GM21717 (cell line): ENCODE results near the gene FLOT1.

Experiments
- ATAC-seq: cut with Tn5 transposase; IDR thresholded peaks from one replicate; pipeline ENCODE4 v1.9.1; 2021; ENCODE audit warnings: mild to moderate bottlenecking, moderate library complexity; ENCODE audit not compliant: unreplicated experiment

Gene FLOT1

GRCh38 chr6:30747902-30748769, 5.6 kb upstream of the FLOT1 start:
- no peak for ATAC-seq

- no peak for ATAC-seq
Measured at GRCh38 chr6:30747300-30747687, 4.8 kb upstream of the FLOT1 start.

GRCh38 chr6:30744054-30744805, 1.7 kb upstream of the FLOT1 start, which contains the start of gene IER3:
Gene IER3 (minus strand): TSS chr6:30744547. CDS start chr6:30744518, 29 bp downstream.
- no peak for ATAC-seq

- ATAC-seq = no peak
Measured at GRCh38 chr6:30743099-30744053, 889 bp upstream of the FLOT1 start.

- ATAC-seq = no peak
Measured at GRCh38 chr6:30741789-30742315, 635 bp downstream of the FLOT1 start.

GRCh38 chr6:30741063-30741779, 1.3 kb downstream of the FLOT1 start:
- ATAC-seq = no peak

- ATAC-seq = no peak
Measured at GRCh38 chr6:30740540-30740870, 2.0 kb downstream of the FLOT1 start.

- ATAC-seq = no peak
Measured at GRCh38 chr6:30738532-30738931, 4.0 kb downstream of the FLOT1 start.

- ATAC-seq = peak; percentile 52
Measured at GRCh38 chr6:30735668-30736314, 6.7 kb downstream of the FLOT1 start.

GRCh38 chr6:30732237-30732943, 10.1 kb downstream of the FLOT1 start:
- no peak for ATAC-seq

GRCh38 chr6:30730601-30731435, 11.7 kb downstream of the FLOT1 start:
- peak; percentile 53 for ATAC-seq

GRCh38 chr6:30727920-30728553, 14.4 kb downstream of the FLOT1 start:
- no peak for ATAC-seq

GRCh38 chr6:30726506-30727413, 15.7 kb downstream of the FLOT1 start:
- ATAC-seq = no peak

GRCh38 chr6:30725713-30726505, 16.6 kb downstream of the FLOT1 start:
- ATAC-seq = no peak

GRCh38 chr6:30724906-30725667, 17.4 kb downstream of the FLOT1 start:
- no peak for ATAC-seq
